WI38 (cell line): ENCODE data around the gene POR.
"Not testable (repeated sequence)": the region's sequence is repeated elsewhere in the genome, so short reads cannot be mapped to it uniquely, and the experiment has no call there.

Experiments
- H3K4me3 ChIP-seq: 2 replicates; pipeline ENCODE4 v1.5.1; 2011; ENCODE audit warnings: low read depth, mild to moderate bottlenecking, control low read depth, low read length
- TF ChIP-seq, protein P1 (sequence below): IDR thresholded peaks from 2 replicates; pipeline ENCODE4 v1.5.1; 2012; ENCODE audit warnings: low read depth, mild to moderate bottlenecking, control low read depth, low read length

POR gene

DNA sequence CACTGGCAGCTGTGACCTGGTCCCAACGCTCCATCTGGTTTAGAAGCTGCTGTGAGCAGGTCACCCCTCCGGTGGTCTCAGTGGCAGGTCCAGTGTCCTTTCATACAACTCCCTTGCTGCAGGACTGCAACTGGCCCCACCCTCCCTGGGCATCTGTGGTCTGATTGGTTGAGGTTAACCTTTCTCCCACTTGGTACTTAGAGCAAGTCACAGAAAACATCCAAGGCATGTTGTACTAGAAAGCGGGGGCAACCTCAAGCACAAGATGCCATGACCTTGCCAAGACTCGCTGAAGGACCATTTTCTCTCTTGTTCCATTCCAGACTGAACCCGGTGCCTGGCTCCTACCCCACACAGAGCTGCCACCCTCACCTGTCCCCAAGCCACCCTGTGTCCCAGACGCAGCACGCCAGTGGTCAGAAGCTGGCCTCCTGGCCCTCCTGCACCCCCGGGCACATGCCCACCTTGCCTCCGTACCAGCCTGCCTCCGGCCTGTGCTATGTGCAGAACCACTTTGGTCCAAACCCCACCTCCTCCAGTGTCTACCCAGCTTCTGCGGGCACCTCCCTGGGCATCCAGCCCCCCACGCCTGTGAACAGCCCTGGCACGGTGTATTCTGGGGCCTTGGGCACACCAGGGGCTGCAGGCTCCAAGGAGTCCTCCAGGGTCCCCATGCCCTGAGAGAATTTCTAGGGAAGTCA, 27.1 kb upstream of the POR start:
- no peak overlapping the region for H3K4me3 ChIP-seq
- TF ChIP-seq, protein P1, sequence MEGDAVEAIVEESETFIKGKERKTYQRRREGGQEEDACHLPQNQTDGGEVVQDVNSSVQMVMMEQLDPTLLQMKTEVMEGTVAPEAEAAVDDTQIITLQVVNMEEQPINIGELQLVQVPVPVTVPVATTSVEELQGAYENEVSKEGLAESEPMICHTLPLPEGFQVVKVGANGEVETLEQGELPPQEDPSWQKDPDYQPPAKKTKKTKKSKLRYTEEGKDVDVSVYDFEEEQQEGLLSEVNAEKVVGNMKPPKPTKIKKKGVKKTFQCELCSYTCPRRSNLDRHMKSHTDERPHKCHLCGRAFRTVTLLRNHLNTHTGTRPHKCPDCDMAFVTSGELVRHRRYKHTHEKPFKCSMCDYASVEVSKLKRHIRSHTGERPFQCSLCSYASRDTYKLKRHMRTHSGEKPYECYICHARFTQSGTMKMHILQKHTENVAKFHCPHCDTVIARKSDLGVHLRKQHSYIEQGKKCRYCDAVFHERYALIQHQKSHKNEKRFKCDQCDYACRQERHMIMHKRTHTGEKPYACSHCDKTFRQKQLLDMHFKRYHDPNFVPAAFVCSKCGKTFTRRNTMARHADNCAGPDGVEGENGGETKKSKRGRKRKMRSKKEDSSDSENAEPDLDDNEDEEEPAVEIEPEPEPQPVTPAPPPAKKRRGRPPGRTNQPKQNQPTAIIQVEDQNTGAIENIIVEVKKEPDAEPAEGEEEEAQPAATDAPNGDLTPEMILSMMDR, result no peak

DNA sequence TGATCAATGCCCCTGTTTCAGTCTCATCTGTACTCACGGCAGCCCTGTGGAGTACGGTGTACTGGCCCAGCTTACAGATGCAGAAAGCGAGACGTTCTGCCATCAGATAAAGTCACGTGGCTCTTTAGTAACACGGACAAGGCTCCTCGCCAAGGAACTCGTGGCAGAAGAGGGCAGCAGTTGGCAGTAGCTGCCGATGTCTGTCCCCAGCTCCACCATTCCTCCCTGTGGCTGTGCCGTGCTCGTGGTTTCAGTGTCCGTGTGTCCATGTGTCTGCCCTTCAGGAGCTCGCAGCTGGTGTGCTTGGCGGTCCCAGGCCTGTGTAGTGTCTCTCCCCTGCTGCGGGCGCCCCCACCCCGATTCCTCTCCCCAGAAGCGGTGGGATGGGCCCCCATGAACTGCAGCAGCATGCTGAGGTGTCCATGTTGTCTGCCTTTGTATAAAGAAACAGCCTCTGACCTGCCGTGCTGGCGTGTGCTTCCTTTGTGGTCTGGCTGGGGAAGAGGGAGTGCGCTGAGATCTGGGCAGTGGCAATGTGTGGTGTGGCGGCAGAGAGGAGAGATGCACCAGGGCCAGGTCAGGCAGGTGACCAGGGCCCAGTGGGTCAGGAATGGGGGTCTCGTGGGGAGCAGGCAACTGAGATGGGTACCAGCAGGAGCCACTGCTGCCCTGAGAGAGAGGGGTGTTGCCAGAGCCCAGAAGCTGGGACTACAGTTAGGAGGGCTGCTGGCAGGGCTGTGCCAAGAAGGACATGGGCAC, 26.3 kb upstream of the POR start:
- TF ChIP-seq, protein P1, result no peak

DNA sequence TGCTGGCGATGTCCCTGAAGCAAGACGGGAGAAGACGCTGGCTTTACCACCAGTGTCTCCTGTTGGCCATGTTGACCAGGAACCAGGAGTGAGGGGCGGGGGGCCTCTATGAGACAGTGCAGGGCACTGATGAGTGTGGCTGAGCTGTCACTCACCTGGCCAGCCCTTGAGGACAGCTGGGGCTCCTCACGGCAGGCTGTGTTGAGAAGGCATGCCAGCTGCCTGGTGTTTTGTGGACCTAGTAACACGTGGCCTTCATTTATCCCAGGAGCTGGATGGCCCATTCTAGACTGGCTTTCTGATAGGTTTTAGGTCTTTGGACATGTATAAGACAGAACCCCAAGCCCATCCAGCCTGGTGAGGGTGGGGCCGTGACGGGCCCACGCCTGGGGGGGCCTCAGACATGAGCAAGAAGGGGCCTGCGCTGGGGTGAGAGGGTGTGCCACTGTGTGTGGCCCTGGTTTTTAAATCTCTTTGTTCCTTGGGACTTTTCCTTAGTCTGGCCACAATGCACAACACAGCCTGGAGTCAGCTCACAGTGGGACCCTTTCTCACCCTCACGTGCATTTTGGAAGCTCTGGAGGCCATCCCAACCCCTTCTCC, 25.6 kb upstream of the POR start:
- TF ChIP-seq, protein P1, result no peak
- no peak overlapping the region for H3K4me3 ChIP-seq

More for the DNA sequence above, 26.3 kb upstream of the POR start:
- no peak overlapping the region for H3K4me3 ChIP-seq

DNA sequence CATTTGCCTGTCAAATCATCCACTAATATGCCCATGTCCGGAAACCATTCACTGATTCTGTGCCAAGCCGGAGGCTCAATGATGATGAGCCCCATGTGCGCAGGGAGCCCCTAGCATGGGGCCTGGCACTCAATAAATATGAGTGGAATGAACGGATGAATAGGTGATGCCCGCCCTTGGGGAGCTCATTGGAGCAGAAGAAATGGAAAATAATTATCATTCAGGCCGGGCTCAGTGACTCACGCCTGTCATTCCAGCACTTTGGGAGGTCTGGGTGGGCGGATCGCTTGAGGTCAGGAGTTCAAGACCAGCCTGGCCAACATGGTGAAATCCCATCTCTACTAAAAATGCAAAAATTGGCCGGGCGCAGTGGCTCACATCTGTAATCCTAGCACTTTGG, 25.1 kb upstream of the POR start:
- H3K4me3 ChIP-seq, result no peak overlapping the region
- TF ChIP-seq, protein P1, result no peak

DNA sequence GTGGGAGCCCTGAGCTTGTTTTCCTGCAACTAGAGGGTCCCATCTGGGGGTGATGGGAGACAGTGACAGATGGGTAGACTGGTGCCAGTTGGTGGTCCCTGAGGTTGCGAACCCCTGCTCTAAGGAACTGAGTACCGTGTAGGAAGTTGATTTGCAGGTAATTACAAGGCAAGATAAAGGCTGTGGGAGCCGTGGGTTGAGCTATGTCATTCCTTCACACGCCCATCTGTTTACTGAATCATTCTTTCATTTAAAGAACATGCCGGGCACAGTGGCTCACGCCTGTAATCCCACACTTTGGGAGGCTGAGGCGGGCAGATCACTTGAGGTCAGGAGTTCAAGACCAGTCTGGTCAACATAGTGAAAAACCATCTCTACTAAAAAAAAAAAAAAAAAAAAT, 23.7 kb upstream of the POR start:
- H3K4me3 ChIP-seq, result not testable (repeated sequence)

DNA sequence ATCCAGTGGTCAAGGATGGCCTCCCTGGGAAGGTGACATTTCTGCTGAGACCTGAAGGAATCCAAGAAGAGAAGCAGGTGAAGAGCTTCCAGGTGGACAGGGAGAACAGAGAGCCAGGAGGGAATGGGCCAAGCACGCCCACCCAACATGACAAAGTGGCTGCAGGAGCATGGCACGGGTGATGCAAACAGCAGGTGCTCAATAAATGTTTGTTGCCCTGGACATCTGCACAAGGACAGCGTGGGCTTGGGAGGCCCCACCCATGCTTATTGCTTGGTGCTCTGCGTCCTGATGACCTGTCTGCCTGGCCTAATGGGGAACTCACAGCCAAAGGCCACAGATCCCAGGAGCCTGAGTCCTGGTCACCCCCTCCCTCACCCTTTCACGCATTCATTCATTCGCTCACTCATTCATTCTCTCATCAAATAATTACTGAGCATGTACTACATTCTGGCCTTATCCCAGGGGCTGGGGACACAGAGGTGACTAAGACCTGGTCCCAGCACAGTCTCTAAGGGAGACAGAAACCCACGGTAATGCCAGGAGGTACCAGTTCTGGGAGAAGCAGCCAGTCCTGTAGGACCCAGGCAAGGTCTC, 23.0 kb upstream of the POR start:
- TF ChIP-seq, protein P1, result no peak
- no peak overlapping the region for H3K4me3 ChIP-seq

DNA sequence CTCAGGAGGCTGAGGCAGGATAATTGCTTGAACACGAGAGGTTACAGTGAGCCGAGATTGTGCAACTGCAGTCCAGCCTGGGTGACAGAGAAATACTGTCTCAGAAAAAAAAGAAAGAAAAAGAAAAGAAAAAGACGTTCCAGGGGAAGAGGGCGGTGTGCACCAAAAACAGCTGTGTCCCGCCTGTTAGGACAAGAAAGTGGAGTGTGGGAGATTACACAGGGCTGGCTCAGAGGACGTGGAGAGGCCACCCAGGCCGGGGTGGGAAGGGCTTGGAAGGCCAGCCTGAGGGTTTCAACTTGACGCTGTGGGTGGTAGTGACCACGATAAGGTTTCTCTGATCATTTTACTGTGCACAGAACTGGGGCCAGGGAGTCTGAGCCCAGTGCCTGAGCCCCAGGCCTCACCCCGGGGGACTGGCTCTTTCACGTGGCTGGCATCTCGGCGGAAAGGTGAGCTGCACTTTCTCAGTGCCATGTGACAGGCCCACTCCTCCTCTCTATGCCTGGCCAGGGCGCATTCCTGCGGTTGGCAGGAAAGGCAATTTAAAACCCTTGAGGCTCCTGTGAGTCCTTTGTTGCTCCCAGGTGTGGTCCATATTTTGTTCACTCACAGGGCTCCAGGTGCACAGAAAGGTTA, 22.2 kb upstream of the POR start:
- H3K4me3 ChIP-seq, result no peak overlapping the region
- TF ChIP-seq, protein P1, result no peak
